SHP77 treated with DMSO at 0.1 percent for 48 hours (cell line): ENCODE results near the gene LMNB1.
"Not testable (repeated sequence)": the region's sequence is repeated elsewhere in the genome, so short reads cannot be mapped to it uniquely, and the experiment has no call there.

Experiments used
- DNase-seq: peaks from one replicate; lab custom pipeline; 2025; lab: John Stamatoyannopoulos, UW

LMNB1 gene

DNA sequence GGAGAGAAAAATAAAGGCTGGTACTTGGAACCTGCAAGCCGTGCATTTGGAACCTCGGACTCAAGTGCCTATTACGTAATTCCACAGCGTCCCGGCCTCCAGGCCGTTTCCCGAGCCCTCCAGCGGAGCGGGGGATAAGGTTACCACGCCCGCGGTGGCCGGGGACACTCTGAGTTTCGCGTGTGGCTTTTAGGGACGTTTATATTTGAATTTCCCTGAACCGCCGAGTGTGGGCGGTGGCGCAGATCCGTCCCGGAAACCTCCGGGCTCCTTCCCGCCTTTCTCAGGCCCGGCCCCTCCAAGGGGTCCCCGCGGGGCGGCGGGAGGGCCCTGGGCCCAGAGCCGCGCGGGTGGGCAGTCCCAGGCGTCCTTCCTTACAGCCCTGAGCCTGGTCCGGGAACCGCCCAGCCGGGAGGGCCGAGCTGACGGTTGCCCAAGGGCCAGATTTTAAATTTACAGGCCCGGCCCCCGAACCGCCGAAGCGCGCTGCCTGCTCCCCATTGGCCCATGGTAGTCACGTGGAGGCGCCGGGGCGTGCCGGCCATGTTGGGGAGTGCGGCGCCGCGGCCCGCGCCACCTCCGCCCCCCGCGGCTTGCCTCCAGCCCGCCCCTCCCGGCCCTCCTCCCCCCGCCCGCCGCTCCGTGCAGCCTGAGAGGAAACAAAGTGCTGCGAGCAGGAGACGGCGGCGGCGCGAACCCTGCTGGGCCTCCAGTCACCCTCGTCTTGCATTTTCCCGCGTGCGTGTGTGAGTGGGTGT, at the start of gene LMNB1:
LMNB1 (plus strand) TSS at position 638 of the 758 bp plus-strand sequence. CDS start 373 bp downstream, outside the sequence.
- DNase-seq = peak; percentile 94

- DNase-seq = no peak
These were observed 44.2 kb upstream of the LMNB1 start for GRCh38 chr5:126732716-126733115.

DNA sequence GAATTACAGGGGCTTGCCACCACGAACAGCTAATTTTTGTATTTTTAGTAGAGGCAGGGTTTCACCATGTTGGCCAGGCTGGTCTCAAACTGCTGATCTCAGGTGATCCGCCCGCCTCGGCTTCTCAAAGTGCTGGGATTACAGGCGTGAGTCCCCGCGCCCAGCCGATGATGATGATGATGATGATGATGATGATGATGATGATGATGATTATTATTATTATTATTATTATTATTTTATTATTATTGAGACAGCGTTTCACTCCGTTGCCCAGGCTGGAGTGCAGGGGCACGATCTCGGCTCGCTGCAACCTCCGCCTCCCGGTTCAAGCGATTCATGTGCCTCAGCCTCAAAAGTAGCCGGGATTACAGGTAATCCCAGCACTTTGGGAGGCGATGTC, 42.4 kb upstream of the LMNB1 start:
- not testable (repeated sequence) for DNase-seq

DNA sequence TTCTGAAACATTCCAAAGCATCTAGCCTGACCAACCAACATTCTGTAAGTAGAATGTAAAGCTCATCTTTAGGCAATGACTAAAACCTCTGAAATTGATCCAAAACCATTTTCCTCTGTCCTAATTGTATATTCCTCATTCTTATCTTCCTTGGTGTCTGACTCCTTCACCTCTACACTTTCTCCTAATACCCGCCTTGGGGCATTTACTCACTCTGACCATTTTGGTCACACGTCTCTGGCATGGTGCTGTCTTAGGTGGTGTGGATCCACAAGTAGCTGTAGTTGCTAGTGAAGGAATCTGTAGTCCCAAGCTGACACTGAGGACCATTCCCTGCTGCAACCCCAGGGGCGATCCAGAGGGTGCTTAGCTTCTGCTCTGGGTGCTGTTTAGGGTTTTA, 40.8 kb upstream of the LMNB1 start:
- no peak for DNase-seq

GRCh38 chr5:126741361-126741760, 35.6 kb upstream of the LMNB1 start:
- DNase-seq = no peak

- no peak for DNase-seq
These were observed 34.5 kb upstream of the LMNB1 start for GRCh38 chr5:126742425-126742824.

DNA sequence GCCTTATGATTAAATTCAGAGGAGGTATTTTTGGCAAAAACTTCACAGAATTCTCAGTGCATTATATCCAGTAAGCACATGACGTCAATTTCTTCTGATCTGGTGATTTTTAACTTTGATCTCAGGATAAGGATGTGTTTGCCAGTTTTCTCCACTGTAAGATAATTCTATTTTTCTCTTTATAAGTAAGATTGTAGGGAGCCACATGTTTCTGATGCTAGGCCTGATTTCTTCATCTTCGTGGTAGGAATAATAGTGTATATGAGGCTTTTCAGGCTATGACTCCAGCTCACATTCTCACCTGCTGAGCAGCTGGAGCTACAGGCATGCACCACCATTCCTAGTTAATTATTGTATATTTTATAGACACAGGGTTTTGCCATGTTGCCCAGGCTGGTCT, 32.1 kb upstream of the LMNB1 start:
- DNase-seq = no peak

DNA sequence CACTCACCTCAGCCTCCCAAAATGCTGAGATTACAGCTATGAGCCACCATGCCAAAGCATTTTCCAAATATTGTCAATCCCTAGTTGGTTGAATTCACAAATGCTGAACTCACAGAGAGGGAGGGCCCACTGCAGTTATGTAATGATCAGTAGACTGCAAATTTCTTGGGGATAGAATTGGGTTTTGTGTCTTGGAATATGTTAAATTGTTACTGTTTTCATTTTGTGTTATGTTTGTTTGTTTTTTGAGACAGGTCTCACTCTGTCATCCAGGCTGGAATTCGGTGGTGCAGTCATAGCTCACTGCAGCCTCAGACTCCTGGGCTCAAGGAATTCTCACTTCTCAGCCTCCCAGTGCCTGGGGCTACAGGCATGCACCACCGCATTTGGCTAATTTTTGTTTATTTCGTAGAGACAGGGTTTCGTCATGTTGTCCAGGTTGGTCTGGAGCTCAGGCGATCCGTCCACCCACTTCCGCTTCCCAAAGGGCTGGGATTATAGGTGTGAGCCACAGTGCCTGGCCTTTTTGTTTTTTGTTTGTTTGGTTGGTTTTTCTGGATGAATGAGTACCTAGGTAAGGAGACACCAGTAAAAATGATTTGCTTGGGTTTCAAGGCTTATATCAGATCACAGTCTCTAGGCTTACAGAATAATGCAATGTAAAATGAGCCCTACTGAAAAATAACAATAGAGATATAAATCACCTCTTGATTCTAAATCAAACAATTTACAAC, 31.5 kb upstream of the LMNB1 start:
- no peak for DNase-seq

- DNase-seq = no peak
These were observed 30.6 kb upstream of the LMNB1 start for GRCh38 chr5:126746290-126746689.

- no peak for DNase-seq
These were observed 24.7 kb upstream of the LMNB1 start for GRCh38 chr5:126752081-126752785.

DNA sequence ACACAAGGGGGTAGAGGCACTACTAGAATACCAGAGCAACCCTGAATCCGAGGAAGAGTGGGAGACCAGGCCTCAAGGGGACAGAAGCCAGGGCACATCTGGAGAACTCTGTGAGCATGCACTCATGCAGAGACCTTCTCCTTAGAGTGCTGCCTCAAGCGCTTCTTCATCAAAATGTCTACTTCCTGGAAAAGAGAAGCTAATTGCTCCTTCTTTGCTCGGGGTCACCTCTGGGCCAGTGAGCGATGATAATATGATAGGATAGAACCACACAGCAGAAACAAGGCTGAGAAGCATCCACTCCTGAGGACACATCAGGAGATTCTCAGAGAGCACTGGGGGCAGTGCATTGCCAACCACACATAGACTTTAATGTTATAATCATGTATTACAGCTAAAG, 23.7 kb upstream of the LMNB1 start:
- DNase-seq = no peak

DNA sequence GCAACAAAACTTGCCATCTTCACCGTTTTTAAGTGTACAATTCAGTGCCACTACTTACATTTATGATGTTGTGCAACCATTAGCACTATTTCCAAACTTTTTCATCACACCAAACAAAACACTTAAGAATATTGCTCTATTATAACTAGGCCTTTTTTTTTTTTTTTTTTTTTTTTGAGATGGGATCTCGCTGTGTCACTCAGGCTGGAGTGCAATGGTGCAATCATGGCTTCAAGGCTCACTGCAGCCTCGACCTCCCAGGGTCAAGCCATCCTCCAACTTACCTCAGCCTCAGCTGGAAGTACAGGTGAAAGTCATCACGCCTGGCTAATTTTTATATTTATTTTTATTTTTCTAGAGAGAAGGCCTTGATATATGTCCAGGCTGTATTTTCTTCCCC, 22.3 kb upstream of the LMNB1 start:
- DNase-seq = no peak

- DNase-seq = no peak
These were observed 21.3 kb upstream of the LMNB1 start for GRCh38 chr5:126755593-126755992.

DNA sequence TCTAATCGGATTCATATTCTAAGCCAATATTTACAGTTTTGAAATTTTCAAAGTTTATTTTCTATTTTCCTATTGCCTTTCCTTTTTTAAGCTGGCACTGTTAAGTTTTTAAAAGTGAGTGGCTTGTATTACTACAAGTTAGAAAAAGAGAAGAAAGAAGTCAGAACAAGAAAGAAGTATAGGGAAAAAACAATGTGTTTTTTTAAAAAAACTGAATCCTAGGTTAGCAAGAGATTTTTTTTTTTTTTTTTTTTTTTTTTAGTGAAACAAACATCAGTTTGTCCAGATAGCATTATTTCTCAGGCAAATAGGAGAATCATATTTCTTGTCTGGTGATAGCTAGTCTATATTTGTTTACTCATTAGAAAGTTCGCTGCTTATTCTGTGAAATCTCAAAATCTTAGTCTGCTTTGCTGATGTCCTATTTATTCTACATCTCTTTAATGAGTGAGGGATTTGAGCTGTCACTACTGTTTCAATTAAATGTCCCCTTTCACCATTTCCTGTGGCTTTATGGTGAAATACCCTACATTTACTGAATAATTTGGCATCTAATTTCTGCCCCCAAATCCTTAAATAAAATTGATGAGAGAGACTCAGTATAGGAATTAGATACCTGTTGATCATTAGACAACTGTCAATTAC, 19.1 kb upstream of the LMNB1 start:
- no peak for DNase-seq

DNA sequence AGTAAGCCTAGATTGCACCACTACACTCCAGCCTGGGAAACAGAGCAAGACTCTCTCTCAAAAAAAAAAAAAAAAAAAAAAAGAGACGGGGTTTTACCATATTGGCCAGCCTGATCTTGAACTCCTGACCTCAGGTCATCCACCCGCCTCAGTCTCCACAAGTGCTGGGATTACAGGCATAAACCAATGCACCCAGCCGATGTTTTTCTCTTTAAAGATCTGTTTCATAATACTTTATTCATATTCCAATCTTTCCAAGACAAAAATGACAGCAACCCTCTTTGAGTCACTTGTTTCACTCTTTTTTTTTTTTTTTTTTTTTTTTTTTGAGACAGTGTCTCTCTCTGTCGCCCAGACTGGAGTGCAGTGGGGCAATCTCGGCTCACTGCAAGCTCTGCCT, 13.6 kb upstream of the LMNB1 start:
- no peak for DNase-seq

GRCh38 chr5:126769703-126770102, 7.2 kb upstream of the LMNB1 start:
- no peak for DNase-seq

DNA sequence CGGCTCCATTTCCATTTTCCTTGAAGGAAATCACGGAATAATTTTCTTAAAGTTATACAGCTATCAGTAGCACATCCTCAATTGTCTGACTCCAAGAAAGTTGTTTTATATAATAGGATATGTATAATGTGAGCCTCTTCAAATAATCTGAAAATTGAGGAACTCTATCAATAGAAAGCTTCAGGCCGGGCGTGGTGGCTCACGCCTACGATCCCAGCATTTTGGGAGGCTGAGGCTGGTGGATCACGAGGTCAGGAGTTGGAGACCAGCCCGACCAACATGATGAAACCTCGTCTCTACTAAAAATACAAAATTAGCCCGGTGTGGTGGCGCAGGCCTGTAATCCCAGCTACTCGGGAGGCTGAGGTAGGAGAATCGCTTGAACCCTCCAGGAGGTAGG, 3.4 kb upstream of the LMNB1 start:
- DNase-seq = not testable (repeated sequence)

- DNase-seq = not testable (repeated sequence)
These were observed 2.3 kb upstream of the LMNB1 start for GRCh38 chr5:126774595-126774994.

DNA sequence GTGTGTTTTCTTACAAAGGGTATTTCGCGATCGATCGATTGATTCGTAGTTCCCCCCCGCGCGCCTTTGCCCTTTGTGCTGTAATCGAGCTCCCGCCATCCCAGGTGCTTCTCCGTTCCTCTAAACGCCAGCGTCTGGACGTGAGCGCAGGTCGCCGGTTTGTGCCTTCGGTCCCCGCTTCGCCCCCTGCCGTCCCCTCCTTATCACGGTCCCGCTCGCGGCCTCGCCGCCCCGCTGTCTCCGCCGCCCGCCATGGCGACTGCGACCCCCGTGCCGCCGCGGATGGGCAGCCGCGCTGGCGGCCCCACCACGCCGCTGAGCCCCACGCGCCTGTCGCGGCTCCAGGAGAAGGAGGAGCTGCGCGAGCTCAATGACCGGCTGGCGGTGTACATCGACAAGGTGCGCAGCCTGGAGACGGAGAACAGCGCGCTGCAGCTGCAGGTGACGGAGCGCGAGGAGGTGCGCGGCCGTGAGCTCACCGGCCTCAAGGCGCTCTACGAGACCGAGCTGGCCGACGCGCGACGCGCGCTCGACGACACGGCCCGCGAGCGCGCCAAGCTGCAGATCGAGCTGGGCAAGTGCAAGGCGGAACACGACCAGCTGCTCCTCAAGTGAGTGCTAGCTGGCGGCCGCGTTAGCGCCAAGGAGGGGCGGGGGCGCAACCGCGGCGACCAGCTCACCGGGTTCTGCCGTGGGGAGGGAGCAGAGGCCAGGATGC, 480 bp downstream of the LMNB1 start:
- DNase-seq = no peak

DNA sequence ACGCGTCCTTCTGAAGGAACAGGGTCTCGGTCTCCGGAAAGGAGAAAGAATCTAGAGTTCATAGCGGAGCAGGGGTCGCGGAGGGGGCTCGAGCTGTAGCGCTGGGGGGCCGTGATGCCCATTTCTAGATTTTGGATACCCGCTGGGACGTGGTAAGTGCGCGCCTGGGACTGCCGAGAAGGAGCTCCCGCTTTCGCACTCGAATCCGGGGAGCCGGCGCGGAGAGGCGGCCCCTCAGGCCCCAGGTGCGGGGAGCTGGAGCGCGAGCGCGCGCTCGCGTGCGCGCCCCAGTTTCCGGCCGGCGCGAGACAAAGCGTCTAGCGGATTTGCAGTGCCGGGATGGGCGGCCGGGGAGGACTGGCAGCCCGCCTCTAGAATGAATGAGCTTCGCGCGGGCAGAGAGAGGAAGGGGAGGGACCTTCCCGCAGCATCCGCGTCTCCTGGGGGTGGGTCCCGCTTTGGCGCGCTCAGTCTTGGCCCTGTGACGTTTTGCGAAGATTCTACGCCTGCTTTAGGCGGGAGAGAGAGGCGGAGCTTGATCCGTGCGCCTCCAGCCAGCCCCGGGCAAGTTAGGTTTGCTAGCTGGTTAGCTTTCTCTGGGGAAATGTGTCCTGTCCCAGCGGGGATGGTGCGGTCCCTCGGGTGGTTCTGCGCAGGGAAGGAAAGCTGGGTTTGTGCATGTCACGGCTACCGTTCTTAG, 1.2 kb downstream of the LMNB1 start:
- peak; percentile 90 for DNase-seq
